Myocyte (in vitro differentiated cells): ENCODE data around the gene NOX4. TPM values are rescaled to one million over a fixed set of nuclear protein-coding genes. Genes with fewer than 3 reads are reported as not detected.
"Not testable (repeated sequence)": the region's sequence is repeated elsewhere in the genome, so short reads cannot be mapped to it uniquely, and the experiment has no call there.

ENCODE experiments used
- DNase-seq: peaks from one replicate; pipeline ENCODE4 v3.0.0-alpha.2; 2012; ENCODE audit warnings: low read depth
- total RNA-seq: library from RNA; depleted of rRNA; stranded (reverse); fragments of >200 nt; gene quantifications from 2 replicates; pipeline ENCODE4 v1.2.3, GENCODE V29; 2014

The NOX4 gene
- total RNA-seq, 1 donor from 2014 or later = not detected

GRCh38 chr11:89458716-89459115 is 32.5 kb downstream of the NOX4 start:
- no peak for DNase-seq

- DNase-seq = no peak
These were observed 34.0 kb downstream of the NOX4 start for GRCh38 chr11:89457190-89457589.

- DNase-seq = peak; percentile 16
These were observed 34.5 kb downstream of the NOX4 start for GRCh38 chr11:89456681-89457080.

- DNase-seq = no peak
These were observed 38.4 kb downstream of the NOX4 start for GRCh38 chr11:89452780-89453179.

- no peak for DNase-seq
These were observed 43.3 kb downstream of the NOX4 start for GRCh38 chr11:89447845-89448244.

GRCh38 chr11:89443361-89444322 is 47.5 kb downstream of the NOX4 start:
- DNase-seq = no peak

- no peak for DNase-seq
These were observed 48.4 kb downstream of the NOX4 start for GRCh38 chr11:89442801-89443200.

- no peak for DNase-seq
These were observed 49.6 kb downstream of the NOX4 start for GRCh38 chr11:89441606-89442005.

GRCh38 chr11:89437317-89437716 is 53.9 kb downstream of the NOX4 start:
- no peak for DNase-seq

GRCh38 chr11:89436071-89436470 is 55.1 kb downstream of the NOX4 start:
- DNase-seq = no peak

GRCh38 chr11:89433278-89433677 is 57.9 kb downstream of the NOX4 start:
- DNase-seq = no peak

GRCh38 chr11:89432182-89432581 is 59.0 kb downstream of the NOX4 start:
- DNase-seq = not testable (repeated sequence)

- not testable (repeated sequence) for DNase-seq
These were observed 64.7 kb downstream of the NOX4 start for GRCh38 chr11:89426501-89426900.

GRCh38 chr11:89421718-89422117 is 69.5 kb downstream of the NOX4 start:
- DNase-seq = no peak

GRCh38 chr11:89420981-89421380 is 70.2 kb downstream of the NOX4 start:
- DNase-seq = no peak

- DNase-seq = no peak
These were observed 74.2 kb downstream of the NOX4 start for GRCh38 chr11:89416961-89417360.

GRCh38 chr11:89411112-89411511 is 80.1 kb downstream of the NOX4 start:
- DNase-seq = not testable (repeated sequence)

- DNase-seq = not testable (repeated sequence)
These were observed 80.5 kb downstream of the NOX4 start for GRCh38 chr11:89410666-89411065.

GRCh38 chr11:89408441-89408840 is 82.7 kb downstream of the NOX4 start:
- not testable (repeated sequence) for DNase-seq

- DNase-seq = no peak
These were observed 85.5 kb downstream of the NOX4 start for GRCh38 chr11:89405629-89406028.

GRCh38 chr11:89391654-89392053 is 99.5 kb downstream of the NOX4 start:
- DNase-seq = not testable (repeated sequence)

- not testable (repeated sequence) for DNase-seq
These were observed 103.7 kb downstream of the NOX4 start for GRCh38 chr11:89387501-89387900.

- not testable (repeated sequence) for DNase-seq
These were observed 108.2 kb downstream of the NOX4 start for GRCh38 chr11:89382986-89383385.
